Neural progenitor cell (in vitro differentiated cells): ENCODE data around the gene LRP5.

Experiments used
- CTCF ChIP-seq: fragments of 200-600 bp; sonication (generic); IDR thresholded peaks from 2 replicates; pipeline ENCODE4 v1.5.1; 2017; ENCODE audit warnings: antibody characterized with exemption, mild to moderate bottlenecking
- EZH2 ChIP-seq: fragments of 200-600 bp; sonication (generic); IDR thresholded peaks from 2 replicates; pipeline ENCODE4 v1.6.1; 2017; ENCODE audit warnings: antibody characterized with exemption, mild to moderate bottlenecking, moderate library complexity
- EZH2phosphoT487 ChIP-seq: fragments of 200-600 bp; sonication (generic); IDR thresholded peaks from 2 replicates; pipeline ENCODE4 v1.6.1; 2017; ENCODE audit warnings: antibody characterized with exemption

GRCh38 chr11:68495220-68495729, 182.9 kb downstream of the LRP5 start:
- TF ChIP-seq EZH2phosphoT487 (no peak), EZH2 (no peak), CTCF (no peak)
